Adrenal gland (tissue), 5 donors: ENCODE data around the gene ENG.

Experiments used
- CTCF ChIP-seq, 6 experiments: fragments of 450-650 bp in 4 of 6; fragments of 200-600 bp in 2 of 6; sonication (generic) in 1 of 6; IDR thresholded peaks; 1 replicate in 5 of 6; 2 replicates in 1 of 6; pipeline versions ENCODE4 v1.5.1 to v1.8.0; 2016 to 2021; ENCODE audit warnings: antibody characterized with exemption in 6 of 6, mild to moderate bottlenecking in 2 of 6, moderate library complexity in 1 of 6
- POLR2A ChIP-seq, 2 donors: fragments of 450-650 bp; IDR thresholded peaks; one replicate each; pipeline ENCODE4 v1.6.1; 2017; ENCODE audit warnings: antibody characterized with exemption in 2 of 2, mild to moderate bottlenecking in 2 of 2, moderate library complexity in 1 of 2
- donor health status: DM: no; HTN: no; CAD: no.

- no peak for TF ChIP-seq CTCF (IDR thresholded peaks at IDR 0.05)
- TF ChIP-seq POLR2A (IDR thresholded peaks at IDR 0.05), result no peak
Observed at GRCh38 chr9:127862075-127863011, 7.9 kb upstream of the ENG start.
